ENCODE measurements around the gene PDE3A.

PDE3A gene

DNA sequence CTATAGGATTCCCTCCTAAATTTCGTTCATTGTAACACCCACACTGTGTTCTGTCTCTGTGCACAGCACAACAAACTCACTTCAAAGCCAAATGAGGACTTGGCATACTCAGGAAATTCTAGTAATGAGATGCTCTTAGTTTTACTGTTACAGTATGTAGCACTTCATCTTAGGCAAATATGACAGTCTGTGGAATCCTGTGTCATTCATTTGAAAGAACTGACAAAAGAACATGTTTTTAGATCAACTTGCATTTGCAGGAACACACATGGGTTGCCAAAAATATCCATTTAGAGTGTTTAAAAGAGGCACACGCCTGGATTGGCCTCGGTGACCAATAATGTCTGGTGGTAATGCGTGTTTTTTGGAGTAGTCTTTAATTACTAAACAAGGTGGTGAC is 56.5 kb downstream of the PDE3A start:
- DNase-seq (ENCODE audit: low spot score) = no peak

DNA sequence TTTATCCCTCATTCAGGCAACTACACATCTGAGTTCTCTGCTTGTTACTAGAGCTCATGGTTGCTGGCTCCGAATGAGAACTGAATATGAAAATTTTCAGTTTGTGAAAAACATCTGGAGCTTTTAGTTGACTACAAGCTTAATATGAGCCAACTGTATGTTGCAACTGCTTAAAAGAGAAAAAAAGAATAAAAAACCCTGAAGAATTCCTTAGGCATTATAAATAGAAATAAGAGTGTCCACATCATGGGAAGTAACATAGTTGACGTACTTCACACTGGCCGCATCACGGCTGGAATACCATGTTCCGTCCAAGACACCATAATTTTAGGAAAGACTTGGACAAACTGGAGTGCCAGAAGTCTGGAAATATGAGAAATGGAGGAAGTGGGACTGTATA is 57.9 kb downstream of the PDE3A start:
- DNase-seq (ENCODE audit: low spot score) = no peak

GRCh38 chr12:20426957-20427356 is 58.6 kb downstream of the PDE3A start:
- no peak for DNase-seq (ENCODE audit: low spot score)

DNA sequence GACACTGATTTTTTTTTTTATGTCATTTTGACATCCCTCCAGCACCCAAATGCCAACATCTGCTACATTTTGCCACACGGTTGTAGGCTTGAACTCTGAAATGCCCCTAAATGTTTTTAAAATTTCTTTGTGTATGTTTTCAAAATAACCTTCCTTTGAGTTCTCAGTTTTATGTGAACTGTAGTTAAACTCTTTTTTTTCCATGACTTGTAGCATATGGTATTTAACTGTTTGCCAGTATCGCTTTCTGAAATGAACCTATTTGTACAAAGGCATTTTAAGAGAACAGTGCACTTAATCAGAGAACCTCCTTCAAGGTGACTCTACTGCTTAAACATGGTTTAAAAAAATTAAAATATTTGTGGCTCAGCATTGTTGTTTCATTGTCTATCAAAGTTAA is 61.5 kb downstream of the PDE3A start:
- no peak for DNase-seq (ENCODE audit: low spot score)

DNA sequence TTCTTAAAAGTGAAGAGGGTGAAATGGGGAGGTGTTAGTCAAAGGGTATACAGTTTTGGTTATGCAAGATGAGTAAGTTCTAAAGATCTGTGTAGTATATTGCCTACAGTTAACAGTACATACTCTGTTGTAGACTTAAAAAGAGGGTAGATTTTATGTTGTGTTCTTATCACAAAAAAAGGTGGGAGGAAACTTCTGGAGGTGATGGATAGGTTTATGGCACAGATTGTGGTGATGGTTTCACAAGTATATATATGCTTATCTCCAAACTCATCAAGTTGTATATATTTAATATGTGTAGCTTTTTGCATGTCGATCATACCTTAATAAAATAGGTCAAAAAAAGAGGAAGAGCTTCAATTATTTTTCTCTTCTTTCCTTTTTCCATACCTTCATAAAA is 64.0 kb downstream of the PDE3A start:
- DNase-seq (ENCODE audit: low spot score) = no peak

DNA sequence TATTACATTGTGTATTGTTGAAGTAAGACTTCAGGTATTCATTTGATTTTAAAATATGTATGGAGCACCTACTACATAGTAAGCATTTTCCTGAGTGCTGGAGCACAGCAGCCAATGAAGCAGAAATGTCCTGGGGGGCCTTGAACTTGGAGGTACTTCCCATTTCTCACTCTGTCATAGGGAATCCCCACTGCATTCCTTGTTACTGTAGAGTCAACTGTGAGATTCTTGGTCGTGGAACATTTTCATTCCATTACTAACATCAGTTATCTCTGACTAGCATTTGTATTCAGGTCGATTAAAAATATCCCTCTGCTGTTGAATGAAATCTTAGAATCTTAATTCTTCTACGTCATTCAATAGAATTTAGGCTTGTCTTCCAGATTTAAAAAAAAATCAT is 66.7 kb downstream of the PDE3A start:
- DNase-seq (ENCODE audit: low spot score) = no peak

DNA sequence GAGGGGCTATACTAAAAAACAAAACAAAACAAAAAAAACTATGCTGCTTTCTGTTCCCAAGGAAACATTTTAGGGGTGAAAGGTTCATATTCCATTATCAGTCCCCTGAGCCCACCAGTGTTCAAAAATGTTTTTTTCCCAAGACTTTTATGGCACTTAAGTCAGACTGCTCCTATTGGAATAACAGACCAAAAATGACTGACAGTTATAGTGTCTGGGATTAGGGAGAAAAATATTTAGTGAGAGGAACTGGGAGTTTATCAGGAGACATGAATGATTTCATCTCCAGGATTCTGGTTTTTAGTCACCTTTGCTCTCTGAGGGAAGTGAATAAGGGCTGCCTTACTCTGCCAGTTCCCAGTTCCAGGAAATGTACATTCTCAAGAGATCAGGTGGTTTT is 68.0 kb downstream of the PDE3A start:
- DNase-seq (ENCODE audit: low spot score) = no peak

DNA sequence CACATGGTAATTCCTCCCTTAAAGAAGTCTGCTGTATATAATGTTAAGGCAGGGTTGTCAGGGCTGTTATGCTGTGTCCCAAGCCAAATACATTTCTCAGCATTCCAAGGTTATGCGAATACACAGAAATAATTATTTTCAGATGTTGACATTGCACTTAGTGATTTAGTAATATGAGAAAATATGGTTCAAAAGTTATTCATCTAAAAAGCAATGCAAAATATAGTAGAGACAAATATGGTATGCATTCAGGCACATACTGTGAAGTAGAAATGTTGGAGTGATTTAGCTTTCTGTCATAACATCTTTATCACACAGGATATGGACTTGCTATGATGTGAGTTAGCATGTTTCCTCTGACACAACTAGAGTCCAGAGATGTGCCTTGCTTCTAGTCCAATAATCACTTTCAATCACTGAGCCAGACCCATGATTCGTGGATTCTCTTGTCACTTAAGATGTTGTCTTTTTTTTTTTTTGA is 70.0 kb downstream of the PDE3A start:
- no peak for DNase-seq (ENCODE audit: low spot score)

GRCh38 chr12:20439626-20440025 is 71.3 kb downstream of the PDE3A start:
- DNase-seq (ENCODE audit: low spot score) = no peak

- no peak for DNase-seq (ENCODE audit: low spot score)
These were observed 72.1 kb downstream of the PDE3A start for GRCh38 chr12:20440408-20440807.

DNA sequence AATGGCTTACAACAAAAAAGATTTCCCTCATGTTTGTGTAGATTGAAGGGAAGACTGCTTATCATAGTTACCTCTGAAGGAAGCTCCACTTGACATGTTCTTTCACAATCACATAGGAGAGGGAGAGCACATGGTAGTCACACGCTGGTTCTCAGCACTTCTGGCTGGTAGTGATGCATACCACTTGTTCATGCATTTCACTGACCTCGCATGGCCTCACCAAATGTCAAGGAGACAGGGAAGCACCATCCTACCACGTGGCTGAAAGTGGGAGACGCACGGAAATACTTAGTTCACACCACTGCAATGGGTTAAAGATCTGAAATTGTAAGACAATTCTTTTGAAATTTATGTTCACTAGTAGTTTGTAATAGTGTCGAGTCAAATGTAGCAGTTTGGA is 74.0 kb downstream of the PDE3A start:
- DNase-seq (ENCODE audit: low spot score) = no peak

DNA sequence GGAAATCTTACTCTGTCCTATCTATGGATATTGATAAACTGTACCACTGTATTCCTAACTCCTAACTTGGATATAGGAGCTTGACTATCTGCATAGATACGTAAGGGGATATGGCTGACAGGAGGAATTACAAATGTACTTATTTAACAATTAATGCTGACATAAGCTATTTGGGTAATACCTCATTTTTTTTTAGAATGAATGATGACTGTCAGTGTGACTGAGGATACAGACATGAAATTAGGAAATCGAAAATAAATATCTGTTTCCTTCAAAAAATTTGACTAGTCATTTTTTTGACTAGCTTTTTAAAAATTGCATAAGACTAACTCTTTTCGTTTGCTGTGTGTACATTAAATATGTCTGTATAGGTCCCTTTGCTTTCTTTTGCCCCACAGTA is 74.9 kb downstream of the PDE3A start:
- DNase-seq (ENCODE audit: low spot score) = no peak

- no peak for DNase-seq (ENCODE audit: low spot score)
These were observed 75.5 kb downstream of the PDE3A start for GRCh38 chr12:20443792-20444191.

DNA sequence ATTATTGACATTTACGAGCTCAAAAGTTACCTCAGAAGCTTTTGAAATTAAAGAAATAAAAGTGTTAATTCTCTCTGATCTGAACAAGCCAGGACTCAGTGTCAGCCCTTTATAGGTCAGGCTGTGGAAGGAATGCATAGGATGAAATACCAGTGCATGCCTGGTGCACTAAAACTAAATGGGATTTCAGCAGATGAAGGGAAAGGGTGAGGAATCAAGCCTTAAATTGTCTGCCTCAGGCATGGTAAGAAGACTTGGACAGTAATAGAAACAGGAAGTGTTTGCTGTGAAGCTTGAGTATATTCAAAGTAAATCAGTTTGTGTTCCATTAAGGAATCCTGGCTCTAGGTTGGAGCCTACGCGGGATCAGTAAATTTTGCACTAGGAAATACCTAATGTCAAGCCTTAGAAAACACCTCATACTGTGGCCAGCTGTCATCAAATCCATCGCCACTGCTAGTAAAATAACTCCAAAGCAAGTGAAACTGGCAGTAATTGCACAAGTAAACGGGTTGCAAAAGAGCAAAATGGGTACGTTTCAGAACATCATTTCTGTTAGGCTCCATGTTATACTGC is 76.3 kb downstream of the PDE3A start:
- no peak for DNase-seq (ENCODE audit: low spot score)

GRCh38 chr12:20445687-20446086 is 77.3 kb downstream of the PDE3A start:
- DNase-seq (ENCODE audit: low spot score) = no peak

GRCh38 chr12:20446836-20447235 is 78.5 kb downstream of the PDE3A start:
- DNase-seq (ENCODE audit: low spot score) = no peak

DNA sequence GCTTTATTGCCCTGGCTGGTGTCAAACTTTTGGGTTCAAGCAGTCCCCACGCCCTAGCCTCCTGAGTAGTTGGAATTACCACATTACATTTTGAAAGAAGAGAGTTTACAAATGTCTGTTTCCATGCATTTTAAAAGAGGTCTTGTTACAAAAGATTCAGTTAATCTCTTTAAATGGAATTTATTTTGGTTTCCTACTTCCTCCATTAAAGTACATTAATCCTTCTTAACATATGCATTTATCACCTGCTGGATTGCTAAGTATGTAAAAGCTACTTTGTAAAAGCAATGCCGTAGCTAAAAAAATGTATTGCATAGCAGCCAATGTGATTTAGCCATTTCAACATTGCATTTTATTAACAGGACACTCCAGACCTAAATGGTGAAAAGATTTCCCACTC is 80.4 kb downstream of the PDE3A start:
- DNase-seq (ENCODE audit: low spot score) = no peak

DNA sequence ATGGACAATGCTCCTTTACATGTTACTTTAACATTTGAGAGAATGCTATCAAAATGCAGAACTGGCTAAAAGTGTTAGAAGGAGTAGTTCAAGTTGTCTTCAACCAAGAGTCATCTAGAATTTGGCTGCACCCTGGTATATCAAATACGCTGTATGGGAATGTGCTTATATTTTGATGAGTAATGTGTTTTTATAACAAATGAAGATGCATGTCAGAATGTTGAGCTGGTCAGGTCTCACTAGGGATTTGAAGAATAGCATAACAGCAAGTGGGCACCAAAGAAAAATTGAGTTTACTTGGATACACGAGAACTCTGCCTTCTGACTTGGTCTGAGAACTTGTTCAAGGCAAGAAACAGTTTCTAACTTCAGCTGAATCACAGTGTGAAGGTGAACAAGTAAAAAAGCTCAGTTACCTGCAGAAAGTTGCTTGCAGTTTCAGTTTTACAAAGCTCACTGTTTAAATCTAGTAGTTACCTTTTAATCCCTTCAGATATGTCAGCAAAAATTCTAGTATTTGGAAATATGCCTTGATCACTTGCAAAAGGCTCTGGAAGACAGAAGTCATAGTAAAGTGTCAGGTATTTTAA is 82.3 kb downstream of the PDE3A start:
- no peak for DNase-seq (ENCODE audit: low spot score)

DNA sequence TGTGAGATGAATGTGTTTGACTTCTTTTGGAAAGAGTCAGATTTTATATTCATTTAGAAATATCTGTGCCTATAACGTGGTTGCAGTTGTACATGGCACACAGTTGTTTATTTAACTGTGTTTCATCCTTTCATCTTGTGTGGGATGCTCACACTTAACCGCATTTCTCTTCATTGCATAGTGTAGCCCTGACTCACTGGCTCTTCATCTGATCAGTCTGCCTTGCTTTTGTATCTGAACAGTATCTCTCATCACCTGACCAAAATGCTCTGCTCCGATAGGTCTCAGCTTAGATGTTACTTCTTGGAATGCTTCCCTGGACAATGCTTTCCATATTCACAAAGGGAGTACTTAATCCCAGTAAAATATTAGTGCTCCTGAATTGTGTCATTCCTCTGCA is 83.4 kb downstream of the PDE3A start:
- DNase-seq (ENCODE audit: low spot score) = no peak

DNA sequence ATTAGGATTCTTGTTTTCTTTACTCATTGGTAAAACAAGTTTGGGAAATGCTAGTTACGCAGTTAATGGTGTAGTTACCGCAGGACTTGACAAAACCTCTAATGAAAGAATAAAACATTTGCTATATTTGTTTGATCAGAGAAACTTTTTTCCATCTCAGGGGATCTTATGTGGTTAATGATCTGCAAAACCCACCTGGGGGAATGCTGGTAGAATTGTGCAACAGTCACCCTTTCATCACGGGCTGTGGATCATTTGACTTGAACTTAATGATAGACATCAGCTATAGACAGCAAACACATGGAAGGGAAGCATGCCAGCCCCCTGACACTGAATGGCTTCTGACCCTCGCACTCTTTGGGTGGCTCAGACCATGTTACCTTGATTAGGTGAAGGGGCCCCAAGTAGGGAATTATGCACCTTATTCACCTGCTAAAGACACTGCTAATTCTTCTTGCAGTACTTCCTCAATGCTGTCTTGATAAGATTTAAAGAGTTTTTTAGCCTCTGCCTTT is 84.2 kb downstream of the PDE3A start:
- no peak for DNase-seq (ENCODE audit: low spot score)

DNA sequence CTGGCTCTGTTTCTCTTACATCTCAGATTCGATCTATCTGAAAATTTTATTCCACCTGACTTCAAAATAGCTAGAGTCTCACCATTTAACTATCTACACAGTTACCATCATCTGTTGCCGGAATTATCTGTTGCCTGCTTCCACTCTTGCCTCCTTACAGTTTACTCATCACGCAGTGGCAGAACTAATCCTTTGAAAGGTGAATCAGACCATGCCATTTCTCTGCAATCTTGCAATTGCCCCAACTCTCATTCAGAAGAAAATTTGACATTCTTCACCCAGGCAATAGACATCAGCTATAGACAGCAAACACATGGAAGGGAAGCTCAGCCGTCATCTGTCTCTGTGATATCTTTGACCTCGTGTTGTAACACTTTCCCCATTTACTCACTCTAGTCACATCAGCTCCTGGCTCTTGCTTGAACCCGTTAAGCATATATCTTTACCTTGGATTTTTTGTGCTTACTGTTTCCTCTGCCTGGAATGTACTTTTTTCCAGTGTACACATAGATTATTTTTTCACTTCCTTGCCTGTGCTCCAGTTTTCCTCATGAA is 85.5 kb downstream of the PDE3A start:
- no peak for DNase-seq (ENCODE audit: low spot score)

GRCh38 chr12:20455001-20455706 is 86.8 kb downstream of the PDE3A start:
- no peak for DNase-seq (ENCODE audit: low spot score)

GRCh38 chr12:20457582-20457981 is 89.2 kb downstream of the PDE3A start:
- no peak for DNase-seq (ENCODE audit: low spot score)
